ENCODE results near the gene GIN1.
"Not testable (repeated sequence)": the region's sequence is repeated elsewhere in the genome, so short reads cannot be mapped to it uniquely, and the experiment has no call there.

The GIN1 gene, protein sequence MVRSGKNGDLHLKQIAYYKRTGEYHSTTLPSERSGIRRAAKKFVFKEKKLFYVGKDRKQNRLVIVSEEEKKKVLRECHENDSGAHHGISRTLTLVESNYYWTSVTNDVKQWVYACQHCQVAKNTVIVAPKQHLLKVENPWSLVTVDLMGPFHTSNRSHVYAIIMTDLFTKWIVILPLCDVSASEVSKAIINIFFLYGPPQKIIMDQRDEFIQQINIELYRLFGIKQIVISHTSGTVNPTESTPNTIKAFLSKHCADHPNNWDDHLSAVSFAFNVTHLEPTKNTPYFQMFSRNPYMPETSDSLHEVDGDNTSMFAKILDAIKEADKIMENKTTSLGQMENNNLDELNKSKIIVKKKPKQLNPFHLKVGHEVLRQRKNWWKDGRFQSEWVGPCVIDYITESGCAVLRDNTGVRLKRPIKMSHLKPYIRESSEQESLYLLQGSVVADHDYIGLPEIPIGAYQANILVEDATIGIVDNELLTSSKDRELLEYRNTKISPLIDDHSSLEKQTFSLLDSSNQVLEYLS

GRCh38 chr5:103119765-103120606 is at the start of gene GIN1, which contains the start of gene PPIP5K2:
TSS of gene GIN1 (minus strand) at chr5:103120138. CDS start at chr5:103108707, 11,431 bp downstream.
TSS of gene PPIP5K2 (plus strand) at chr5:103120301. CDS start at chr5:103129590, 9,289 bp downstream.
- DNase-seq, result peak; percentile 96

- DNase-seq, result no peak
Measured at GRCh38 chr5:103166706-103167105, 46.8 kb upstream of the GIN1 start.

DNA sequence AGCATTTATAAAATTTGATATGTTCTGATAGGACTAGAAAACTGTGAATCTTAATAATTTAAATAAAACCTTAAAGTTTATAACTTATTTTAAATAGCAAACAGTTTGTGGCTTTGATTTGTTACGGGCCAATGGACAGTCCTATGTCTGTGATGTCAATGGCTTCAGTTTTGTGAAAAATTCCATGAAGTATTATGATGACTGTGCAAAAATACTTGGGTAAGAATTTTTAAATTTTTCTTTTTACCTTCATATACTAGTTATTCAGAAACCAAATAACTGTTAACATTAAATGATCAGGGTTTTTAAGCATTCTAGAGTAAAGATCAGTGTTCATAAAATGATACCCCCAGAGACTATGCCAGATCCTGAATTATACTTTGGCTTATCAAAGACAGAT is 31.2 kb upstream of the GIN1 start:
- no peak for DNase-seq

DNA sequence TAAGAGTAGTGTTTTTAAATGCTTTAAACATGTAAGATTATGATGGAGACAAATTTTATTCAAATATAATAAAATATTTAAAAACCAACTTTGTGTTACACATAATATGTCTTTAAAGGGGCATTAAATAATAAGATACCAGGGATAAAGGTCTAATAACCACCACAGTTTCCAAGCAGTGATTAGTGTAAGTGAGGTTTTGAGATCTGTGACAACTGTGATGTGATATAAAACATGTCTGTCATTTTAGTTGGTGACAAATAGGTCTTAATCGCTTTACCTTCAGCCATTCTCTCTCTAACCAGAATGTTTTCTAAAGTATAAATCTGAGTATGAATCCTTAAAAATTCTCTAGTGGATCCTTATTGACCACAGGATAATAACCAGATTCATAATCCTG is 28.3 kb upstream of the GIN1 start:
- DNase-seq, result no peak

DNA sequence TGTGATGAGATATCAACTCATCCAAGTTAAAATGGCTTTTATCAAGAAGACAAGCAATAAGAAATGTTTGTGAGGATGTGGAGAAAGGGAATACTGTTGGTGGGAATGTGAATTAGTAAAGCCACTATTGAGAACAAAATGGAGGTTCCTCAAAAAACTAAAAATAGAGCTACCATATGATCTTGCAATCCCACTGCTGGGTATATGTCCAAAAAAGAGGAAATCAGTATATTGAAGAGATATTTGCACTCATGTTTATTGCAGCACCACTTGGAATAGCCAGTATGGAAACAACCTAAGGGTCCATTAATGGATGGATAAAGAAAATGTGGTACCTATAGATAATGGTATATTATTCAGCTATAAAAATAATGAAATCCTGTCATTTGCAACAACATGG is 25.3 kb upstream of the GIN1 start:
- DNase-seq, result no peak

DNA sequence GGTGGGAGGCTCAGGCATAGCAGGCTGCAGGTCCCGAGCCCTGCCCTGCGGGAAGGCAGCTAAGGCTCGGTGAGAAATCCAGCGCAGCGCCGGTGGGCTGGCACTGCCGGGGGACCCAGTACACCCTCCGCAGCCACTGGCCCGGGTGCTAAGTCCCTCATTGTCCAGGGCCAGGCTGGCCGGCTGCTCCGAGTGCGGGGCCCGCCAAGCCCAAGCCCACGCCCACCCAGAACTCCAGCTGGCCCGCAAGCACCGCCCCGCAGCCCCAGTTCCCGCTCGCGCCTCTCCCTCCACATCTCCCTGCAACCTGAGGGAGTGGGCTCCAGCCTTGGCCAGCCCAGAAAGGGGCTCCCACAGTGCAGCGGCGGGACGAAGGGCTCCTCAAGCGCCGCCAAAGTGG is 22.2 kb upstream of the GIN1 start:
- not testable (repeated sequence) for DNase-seq

DNA sequence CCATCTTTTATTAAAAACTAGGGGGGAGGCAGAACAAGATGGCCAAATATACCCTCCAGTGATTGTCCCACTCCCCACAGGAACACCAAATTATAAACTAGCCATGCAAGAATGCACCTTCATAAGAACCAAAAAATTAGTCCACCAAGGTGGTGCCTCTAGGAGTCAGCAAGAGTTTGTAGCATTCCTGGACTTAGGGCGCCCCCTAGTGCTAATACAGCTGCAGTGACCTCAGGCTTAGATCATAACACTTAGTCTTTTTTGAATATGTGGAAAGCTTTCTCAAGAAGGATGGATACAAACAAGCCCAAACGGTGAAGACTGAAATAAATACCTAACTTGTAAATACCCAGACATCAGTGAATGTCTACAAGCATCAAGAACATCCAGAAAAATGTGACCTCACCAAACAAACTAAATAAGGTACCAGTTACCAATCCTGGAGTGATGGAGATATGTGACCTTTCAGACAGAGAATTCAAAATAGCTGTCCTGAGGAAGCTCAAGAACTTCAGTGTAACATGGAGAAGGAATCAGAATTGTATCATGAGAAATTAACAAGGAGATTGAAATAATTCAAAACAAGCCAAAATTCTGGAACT is 19.4 kb upstream of the GIN1 start:
- peak; percentile 87 for DNase-seq

- no peak for DNase-seq
Measured at GRCh38 chr5:103138202-103138690, 18.3 kb upstream of the GIN1 start.

- DNase-seq, result no peak
Measured at GRCh38 chr5:103135461-103135860, 15.5 kb upstream of the GIN1 start.

DNA sequence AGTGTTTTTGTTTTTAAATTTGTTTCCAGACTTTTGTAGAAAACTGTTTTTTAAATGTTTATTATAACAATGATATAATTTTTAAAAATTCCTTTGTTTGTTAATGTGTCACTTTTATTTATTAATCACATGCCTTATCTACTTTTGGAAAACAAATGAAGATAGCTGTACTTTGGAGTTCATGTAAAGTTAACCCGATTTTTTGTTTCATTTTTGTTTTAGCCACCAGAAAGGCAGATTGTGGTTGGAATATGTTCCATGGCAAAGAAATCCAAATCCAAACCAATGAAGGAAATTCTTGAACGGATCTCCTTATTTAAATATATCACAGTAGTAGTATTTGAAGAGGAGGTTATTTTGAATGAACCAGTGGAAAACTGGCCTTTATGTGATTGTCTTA is 13.3 kb upstream of the GIN1 start:
- no peak for DNase-seq

- no peak for DNase-seq
Measured at GRCh38 chr5:103132684-103133083, 12.7 kb upstream of the GIN1 start.

DNA sequence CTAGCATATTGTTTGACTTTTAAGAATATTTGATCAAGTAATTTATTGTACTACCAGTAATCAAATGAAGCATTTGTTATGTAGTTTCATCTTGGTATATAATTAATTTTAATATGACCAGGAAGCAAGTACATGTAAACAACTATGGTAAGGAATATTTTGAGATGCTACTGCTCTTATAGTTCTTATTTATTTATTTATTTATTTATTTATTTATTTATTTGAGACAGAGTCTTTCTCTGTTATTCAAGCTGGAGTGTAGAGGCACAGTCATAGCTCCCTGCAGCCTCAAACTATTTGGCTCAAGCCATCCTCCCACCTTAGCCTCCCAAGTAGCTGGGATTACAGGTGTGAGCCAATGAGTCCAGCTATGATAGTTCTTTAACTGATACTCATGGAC is 8.3 kb upstream of the GIN1 start:
- DNase-seq, result no peak

DNA sequence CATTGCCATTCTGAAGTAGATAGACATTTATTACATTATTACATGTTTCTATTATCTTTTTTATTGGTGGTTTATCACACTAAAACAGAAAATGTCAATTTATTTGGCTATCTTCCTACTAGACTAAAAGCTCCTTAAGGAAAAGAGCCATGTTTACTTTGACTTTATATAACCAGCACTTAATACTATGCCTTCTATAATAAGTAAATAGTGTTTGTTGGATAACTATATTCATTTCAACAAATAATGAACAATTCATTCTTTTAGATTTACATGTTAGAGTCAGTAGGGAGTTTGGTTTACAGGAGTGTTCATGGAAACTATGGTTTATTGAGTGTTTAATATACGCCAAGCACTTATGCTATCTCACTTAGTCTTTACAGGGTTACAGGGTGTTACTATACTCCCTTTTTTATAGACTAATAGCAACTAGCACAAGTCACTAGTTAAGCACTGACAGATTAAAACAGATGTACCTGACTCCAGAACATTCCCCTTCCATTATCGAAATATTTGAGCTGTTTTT is 7.4 kb upstream of the GIN1 start:
- DNase-seq, result no peak

DNA sequence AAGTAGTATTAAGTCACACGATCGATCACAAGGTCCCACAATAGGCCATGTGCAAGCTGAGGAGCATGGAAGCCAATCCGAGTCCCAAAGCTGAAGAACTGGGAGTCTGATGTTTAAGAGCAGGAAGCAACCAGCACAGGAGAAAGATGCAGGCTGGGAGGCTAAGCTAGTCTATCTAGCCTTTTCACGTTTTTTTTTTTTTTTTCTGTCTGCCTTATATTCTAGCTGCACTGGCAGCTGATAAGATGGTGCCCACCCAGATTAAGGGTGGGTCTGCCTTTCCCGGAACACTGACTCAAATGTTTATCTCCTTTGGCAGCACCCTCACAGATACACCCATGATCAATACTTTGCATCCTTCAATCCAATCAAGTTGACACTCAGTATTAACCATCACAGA is 6.6 kb upstream of the GIN1 start:
- DNase-seq, result no peak

GRCh38 chr5:103122242-103122641 is 2.3 kb upstream of the GIN1 start:
- DNase-seq, result no peak

DNA sequence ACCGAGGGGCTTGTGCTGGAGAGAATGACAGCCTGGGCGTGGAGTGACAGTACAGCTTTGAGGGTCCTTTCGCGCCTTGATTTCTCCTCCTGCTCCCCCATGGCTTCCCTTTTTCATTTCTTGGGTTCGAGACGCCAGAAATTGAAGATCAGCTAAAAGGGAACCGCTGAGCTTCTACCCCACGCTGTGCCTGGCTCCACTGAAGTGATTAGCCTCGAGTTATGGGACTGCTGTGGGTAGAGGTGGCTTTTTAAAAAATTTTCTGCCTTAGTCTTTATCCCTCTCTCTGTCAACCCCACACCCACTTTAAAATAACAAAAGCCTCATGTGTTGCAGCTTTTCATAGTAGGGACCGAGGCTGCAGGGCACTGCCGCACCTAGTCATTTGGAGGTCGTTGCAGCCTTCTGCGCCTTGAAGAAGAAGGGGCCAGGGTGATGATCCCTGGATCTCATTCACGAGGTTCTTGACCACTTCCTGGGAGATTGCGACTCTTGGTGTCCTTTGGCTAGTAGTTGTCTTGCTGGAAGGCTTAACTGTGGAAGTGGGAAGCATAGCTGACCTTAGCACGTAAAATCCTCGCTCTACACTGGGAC is 766 bp upstream of the GIN1 start:
- DNase-seq, result no peak

GRCh38 chr5:103119070-103119764 is 721 bp downstream of the GIN1 start:
- no peak for DNase-seq

DNA sequence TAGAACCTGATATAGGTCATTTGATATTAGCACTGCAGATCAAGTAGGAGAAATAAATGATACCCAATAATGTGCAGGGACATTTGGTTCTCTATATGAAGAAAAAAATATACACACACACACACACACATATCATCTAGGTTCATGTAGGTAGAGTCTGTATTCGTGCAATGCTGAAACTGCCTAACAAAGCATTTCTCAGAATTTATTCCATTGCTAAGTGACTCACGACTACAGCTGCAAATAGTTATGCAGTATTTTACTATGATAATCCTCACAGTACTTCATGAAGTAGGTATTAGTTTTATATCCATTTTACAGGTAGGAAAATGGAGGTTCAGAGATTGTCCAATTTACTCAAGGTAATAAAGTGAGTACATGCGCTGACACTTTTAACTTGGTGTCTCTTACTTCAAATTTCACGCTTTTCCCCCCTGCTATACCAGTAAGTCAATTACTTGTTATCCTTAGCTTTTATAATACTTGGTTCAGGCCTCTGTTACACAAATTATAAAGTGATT is 2.4 kb downstream of the GIN1 start:
- DNase-seq, result no peak

DNA sequence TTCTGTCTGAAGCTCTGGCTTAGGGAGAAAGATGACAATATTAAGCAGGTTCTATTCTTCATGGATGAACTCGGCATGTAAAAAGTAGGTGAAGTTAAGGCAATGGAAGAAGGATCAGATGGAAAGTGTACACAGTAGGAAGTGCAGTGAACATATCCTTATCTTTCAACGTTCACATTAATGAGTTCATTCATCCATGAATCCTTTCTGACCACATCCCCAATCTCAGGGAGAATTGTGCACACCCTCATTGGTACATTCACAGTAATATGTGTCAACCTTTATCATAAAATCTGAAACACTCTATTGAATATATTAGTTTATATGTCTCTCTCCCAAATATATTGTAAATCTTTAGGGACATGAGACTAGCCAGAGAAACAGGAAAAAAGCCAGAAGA is 5.5 kb downstream of the GIN1 start:
- DNase-seq, result no peak

DNA sequence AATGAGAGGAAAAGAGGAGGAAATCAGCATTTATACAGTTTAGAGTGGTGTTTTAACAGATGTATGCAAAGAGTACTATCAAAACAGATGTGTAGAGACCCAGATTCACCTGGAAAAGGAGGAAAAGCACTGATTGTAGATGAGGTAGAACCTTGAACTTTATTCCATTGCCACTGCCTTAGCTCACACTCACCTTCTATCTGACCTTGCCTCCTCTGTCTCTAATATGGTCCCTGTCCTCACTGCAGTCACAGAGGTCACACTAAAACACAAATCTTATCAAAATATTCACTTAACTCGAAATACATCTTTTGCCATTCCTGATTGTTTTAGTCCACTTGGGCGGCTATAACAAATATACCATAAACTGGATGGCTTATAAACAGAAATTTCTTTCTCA is 7.0 kb downstream of the GIN1 start:
- no peak for DNase-seq

DNA sequence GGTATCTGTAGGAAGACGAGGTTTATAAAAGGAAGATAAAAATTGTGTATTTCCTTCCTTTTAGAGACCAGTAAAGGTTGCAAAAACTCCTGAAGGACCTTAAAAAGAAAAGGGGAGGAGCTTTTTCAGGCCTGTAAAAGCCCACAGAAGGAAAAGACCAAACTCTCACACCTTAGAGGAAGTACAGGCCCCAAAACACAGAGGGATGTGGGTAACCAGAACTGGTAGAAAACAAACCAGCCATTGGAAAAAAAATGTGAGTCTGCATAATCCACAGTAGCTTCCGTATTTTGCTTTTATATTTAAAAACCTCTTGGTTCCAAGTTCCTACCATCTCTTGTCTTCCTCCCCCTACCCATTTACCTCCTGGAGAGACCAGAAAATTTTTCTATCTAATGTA is 8.5 kb downstream of the GIN1 start:
- peak; percentile 14 for DNase-seq

DNA sequence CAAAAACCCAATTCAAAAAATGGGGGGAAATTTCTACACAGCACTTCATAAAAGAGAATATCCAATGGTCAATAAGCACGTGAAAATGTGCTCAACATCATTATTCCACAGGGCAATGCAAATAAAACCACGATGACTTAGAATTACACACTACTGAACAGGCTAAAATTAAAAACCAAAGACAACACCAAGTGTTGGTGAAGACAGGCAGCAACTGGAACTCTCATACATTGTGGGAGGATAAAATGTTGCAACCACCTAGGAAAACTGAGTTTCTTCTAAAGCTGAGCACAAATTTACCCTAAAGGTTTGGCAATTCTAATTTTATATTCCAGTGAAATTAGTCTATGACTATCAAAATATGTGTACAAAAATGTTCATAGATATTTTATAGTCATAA is 9.5 kb downstream of the GIN1 start:
- no peak for DNase-seq
